Activated CD8-positive, alpha-beta T cell treated with anti-CD3 and anti-CD28 coated beads for 36 hours (primary cell): ENCODE data around the gene TIPARP. TPM values are rescaled to one million over a fixed set of nuclear protein-coding genes. Genes with fewer than 3 reads are reported as not detected.
A peak's percentile ranks its signal among the peaks of the same experiment; 100 is the strongest.

Experiments used
- ATAC-seq: fragments of 200-7000 bp; cut with Tn5 transposase; one replicate; pipeline ENCODE4 v1.10.0; 2021; ENCODE audit warnings: mild to moderate bottlenecking, moderate library complexity
- CTCF ChIA-PET: fragments of 350-600 bp; sonication (Branson Sonifier 250); formaldehyde crosslinking; loops from one replicate; lab custom pipeline; 2021; ENCODE audit warnings: antibody characterized with exemption; lab: Charles Lee
- POLR2A ChIA-PET: fragments of 350-600 bp; sonication (Branson Sonifier 250); formaldehyde crosslinking; loops from one replicate; lab custom pipeline; 2021; ENCODE audit warnings: antibody characterized with exemption; lab: Charles Lee
- DNase-seq: peaks from one replicate; pipeline ENCODE4 v3.0.0-alpha.2; 2020
- H3K27ac Mint-ChIP-seq: one replicate; pipeline ENCODE4 v1.8.0; 2021; ENCODE audit warnings: mild to moderate bottlenecking, mixed read lengths
- H3K27me3 Mint-ChIP-seq: one replicate; pipeline ENCODE4 v1.8.0; 2021; ENCODE audit warnings: mixed read lengths
- H3K36me3 Mint-ChIP-seq: one replicate; pipeline ENCODE4 v1.8.0; 2021; ENCODE audit warnings: low read depth, mixed read lengths
- H3K4me1 Mint-ChIP-seq: one replicate; pipeline ENCODE4 v1.8.0; 2021; ENCODE audit warnings: low read depth, mixed read lengths
- H3K4me3 Mint-ChIP-seq: one replicate; pipeline ENCODE4 v1.8.0; 2021; ENCODE audit warnings: mild to moderate bottlenecking, moderate library complexity, mixed read lengths
- H3K9me3 Mint-ChIP-seq: one replicate; pipeline ENCODE4 v1.8.0; 2021; ENCODE audit warnings: mixed read lengths
- intact Hi-C: fragments of 100-400 bp; cut with micrococcal nuclease; formaldehyde crosslinking; loops from one replicate; pipeline ENCODE4 v1.10.0; 2022
- total RNA-seq, 2 experiments: library from RNA; stranded (reverse); gene quantifications; one replicate each; pipeline ENCODE4 v1.2.3, GENCODE V29; 2021
- TF ChIP-seq, protein P1 (sequence below): fragments of 200-600 bp; IDR thresholded peaks from one replicate; pipeline ENCODE4 v1.8.0; 2022; ENCODE audit warnings: antibody characterized with exemption, mild to moderate bottlenecking

TIPARP gene
- total RNA-seq, 2 experiments from 2014 or later = 28.0 to 30.0 TPM

GRCh38 chr3:156689608-156690007 lies 15.2 kb downstream of the TIPARP start:
- Mint-ChIP-seq H3K4me3 (no peak overlapping the region), H3K4me1 (peaks cover 66% of the 10 kb centered on the region), H3K27me3 (no peaks in the 10 kb centered on the region), H3K36me3 (peaks cover 43% of the 10 kb centered on the region), H3K9me3 (no peaks in the 10 kb centered on the region), H3K27ac (peak overlapping the region; percentile 9)
- no peak for DNase-seq
- no peak for ATAC-seq
- intact Hi-C loops = no loop called here
- TF ChIP-seq, protein P1, sequence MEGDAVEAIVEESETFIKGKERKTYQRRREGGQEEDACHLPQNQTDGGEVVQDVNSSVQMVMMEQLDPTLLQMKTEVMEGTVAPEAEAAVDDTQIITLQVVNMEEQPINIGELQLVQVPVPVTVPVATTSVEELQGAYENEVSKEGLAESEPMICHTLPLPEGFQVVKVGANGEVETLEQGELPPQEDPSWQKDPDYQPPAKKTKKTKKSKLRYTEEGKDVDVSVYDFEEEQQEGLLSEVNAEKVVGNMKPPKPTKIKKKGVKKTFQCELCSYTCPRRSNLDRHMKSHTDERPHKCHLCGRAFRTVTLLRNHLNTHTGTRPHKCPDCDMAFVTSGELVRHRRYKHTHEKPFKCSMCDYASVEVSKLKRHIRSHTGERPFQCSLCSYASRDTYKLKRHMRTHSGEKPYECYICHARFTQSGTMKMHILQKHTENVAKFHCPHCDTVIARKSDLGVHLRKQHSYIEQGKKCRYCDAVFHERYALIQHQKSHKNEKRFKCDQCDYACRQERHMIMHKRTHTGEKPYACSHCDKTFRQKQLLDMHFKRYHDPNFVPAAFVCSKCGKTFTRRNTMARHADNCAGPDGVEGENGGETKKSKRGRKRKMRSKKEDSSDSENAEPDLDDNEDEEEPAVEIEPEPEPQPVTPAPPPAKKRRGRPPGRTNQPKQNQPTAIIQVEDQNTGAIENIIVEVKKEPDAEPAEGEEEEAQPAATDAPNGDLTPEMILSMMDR = no peak
- POLR2A ChIA-PET = interaction anchor here (0.6 to 2.5 kb wide), 3 partner anchors 11 to 30 kb away, joined by 3 to 7 read pairs (median 4); no protein-coding TSS in a partner anchor
- CTCF ChIA-PET = interaction anchor here (1.3 kb wide), 2 partner anchors 14 to 410 kb away, joined by 3 to 5 read pairs; no protein-coding TSS in a partner anchor

GRCh38 chr3:156691920-156692319 lies 17.5 kb downstream of the TIPARP start:
- H3K27ac Mint-ChIP-seq = no peak overlapping the region
- ChIA-PET POLR2A (no interaction called here), CTCF (interaction anchor here (1.2 to 1.9 kb wide), 3 partner anchors 8 to 15 kb away, joined by 3 to 5 read pairs (median 4); no protein-coding TSS in a partner anchor)
- intact Hi-C loops = no loop called here
- H3K4me3 Mint-ChIP-seq = no peak overlapping the region
- H3K27me3 Mint-ChIP-seq = no peaks in the 10 kb centered on the region
- DNase-seq (no peak), ATAC-seq (no peak)
- no peaks in the 10 kb centered on the region for H3K9me3 Mint-ChIP-seq
- TF ChIP-seq, protein P1 = no peak
- H3K4me1 Mint-ChIP-seq = peaks cover 49% of the 10 kb centered on the region
- peaks cover 58% of the 10 kb centered on the region for H3K36me3 Mint-ChIP-seq

- Mint-ChIP-seq H3K36me3 (peaks cover 63% of the 10 kb centered on the region), H3K27ac (no peak overlapping the region), H3K4me3 (no peak overlapping the region), H3K4me1 (peaks cover 40% of the 10 kb centered on the region), H3K9me3 (no peaks in the 10 kb centered on the region), H3K27me3 (no peaks in the 10 kb centered on the region)
- ATAC-seq (no peak), DNase-seq (no peak)
- intact Hi-C loops = no loop called here
- POLR2A ChIA-PET = no interaction called here
- CTCF ChIA-PET = no interaction called here
- TF ChIP-seq, protein P1 = no peak
These were observed 18.8 kb downstream of the TIPARP start for GRCh38 chr3:156693166-156693565.

DNA sequence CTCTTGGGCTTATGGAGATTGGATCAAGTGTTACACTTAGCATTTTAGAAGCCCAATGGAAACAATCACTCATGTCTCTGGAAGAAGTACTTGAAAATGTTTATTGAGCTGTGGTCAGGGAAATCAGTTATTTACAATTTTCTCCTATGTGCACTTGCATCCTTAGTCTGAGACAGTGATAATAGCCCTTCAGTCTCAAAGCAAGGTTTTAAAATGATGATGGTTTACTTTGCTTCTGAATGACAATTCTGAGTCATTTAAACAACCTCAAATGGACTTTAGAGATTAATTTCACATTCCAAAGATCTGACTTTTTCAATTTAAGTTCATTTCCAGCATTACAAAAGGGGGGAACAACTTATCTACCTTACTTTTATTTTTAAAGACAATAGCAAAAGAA lies 20.1 kb downstream of the TIPARP start:
- H3K36me3 Mint-ChIP-seq = peaks cover 65% of the 10 kb centered on the region
- TF ChIP-seq, protein P1 = no peak
- H3K9me3 Mint-ChIP-seq = no peaks in the 10 kb centered on the region
- peaks cover 34% of the 10 kb centered on the region for H3K4me1 Mint-ChIP-seq
- H3K27ac Mint-ChIP-seq = no peak overlapping the region
- intact Hi-C loops = no loop called here
- DNase-seq (no peak), ATAC-seq (no peak)
- POLR2A ChIA-PET = no interaction called here
- CTCF ChIA-PET = no interaction called here
- no peak overlapping the region for H3K4me3 Mint-ChIP-seq
- no peaks in the 10 kb centered on the region for H3K27me3 Mint-ChIP-seq

DNA sequence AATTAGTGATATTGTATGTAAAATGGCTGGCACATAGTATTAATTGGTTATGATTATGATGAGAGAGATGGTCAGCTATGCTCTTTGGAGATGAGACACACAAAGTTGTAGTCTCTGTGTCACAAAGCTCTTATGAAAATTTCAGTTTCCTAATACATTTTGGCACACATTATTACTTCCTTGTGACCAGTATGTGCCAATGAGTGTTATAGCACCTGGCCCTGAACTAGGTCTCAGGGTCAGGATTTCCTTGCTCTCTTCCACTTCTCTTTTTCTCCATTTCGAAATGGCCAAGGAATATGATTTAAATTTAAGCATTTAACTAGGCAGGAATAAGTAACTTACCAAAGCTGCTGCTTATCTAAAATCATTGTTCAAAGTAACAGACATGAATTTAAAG lies 28.0 kb downstream of the TIPARP start:
- TF ChIP-seq, protein P1 = no peak
- POLR2A ChIA-PET = interaction anchor here (0.9 to 1.0 kb wide), 2 partner anchors 14 to 59 kb away, joined by 3 to 4 read pairs; no protein-coding TSS in a partner anchor
- Mint-ChIP-seq H3K9me3 (no peaks in the 10 kb centered on the region), H3K27me3 (no peaks in the 10 kb centered on the region), H3K4me1 (peaks cover 13% of the 10 kb centered on the region), H3K27ac (no peak overlapping the region), H3K4me3 (no peak overlapping the region), H3K36me3 (peaks cover 56% of the 10 kb centered on the region)
- CTCF ChIA-PET = interaction anchor here (1.0 to 1.3 kb wide), 5 partner anchors 9 to 389 kb away, joined by 3 read pairs; no protein-coding TSS in a partner anchor
- ATAC-seq = no peak
- no peak for DNase-seq
- intact Hi-C loops = no loop called here
